ENCODE results near the gene SMC1B. TPM values are rescaled to one million over a fixed set of nuclear protein-coding genes. Genes with fewer than 3 reads are reported as not detected.
"Not testable (repeated sequence)": the region's sequence is repeated elsewhere in the genome, so short reads cannot be mapped to it uniquely, and the experiment has no call there.

Gene SMC1B
- total RNA-seq, 4 donors from 2014 or later = 0.13 TPM; not detected in 3

DNA sequence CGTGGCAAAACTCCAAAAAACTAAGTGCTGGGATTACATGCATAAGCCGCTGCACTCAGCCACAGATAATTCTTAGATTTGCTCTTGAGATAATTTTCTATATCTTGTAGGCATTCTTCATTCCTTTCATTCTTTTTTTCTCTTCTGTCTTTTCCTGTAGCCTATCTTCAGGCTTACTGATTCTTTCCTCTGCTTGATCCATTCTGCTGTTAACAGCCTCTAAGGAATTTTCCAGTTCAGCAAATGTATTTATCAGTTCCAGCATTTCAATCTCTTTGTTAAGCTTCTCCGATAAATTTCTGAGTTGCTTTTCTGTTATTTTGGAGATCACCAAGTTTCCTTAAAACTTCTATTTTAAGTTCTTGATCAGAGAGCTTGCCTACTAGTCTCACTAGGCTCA is 46.7 kb downstream of the SMC1B start:
- 91% methylated on average over 3 of the region's 3 CpGs for WGBS
- H3K27me3 ChIP-seq = peaks cover 0 to 11% (median 0%) of the 10 kb centered on the region in 4 donors
- H3K4me3 ChIP-seq = no peak overlapping the region
- TF ChIP-seq EP300 (IDR thresholded peaks at IDR 0.05) (no peak), POLR2A (IDR thresholded peaks at IDR 0.05; ENCODE audit: low read depth) (no peak), POLR2AphosphoS5 (IDR thresholded peaks at IDR 0.05) (no peak)
- TF ChIP-seq, protein P1, sequence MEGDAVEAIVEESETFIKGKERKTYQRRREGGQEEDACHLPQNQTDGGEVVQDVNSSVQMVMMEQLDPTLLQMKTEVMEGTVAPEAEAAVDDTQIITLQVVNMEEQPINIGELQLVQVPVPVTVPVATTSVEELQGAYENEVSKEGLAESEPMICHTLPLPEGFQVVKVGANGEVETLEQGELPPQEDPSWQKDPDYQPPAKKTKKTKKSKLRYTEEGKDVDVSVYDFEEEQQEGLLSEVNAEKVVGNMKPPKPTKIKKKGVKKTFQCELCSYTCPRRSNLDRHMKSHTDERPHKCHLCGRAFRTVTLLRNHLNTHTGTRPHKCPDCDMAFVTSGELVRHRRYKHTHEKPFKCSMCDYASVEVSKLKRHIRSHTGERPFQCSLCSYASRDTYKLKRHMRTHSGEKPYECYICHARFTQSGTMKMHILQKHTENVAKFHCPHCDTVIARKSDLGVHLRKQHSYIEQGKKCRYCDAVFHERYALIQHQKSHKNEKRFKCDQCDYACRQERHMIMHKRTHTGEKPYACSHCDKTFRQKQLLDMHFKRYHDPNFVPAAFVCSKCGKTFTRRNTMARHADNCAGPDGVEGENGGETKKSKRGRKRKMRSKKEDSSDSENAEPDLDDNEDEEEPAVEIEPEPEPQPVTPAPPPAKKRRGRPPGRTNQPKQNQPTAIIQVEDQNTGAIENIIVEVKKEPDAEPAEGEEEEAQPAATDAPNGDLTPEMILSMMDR (IDR thresholded peaks at IDR 0.05) = no peak
- H3K4me1 ChIP-seq = no peaks in the 10 kb centered on the region
- no peak overlapping the region for H3K27ac ChIP-seq (replicated peaks in 1 of 4)
- H3K9me3 ChIP-seq = peaks cover 0 to 15% (median 2%) of the 10 kb centered on the region in 4 donors
- no peak for DNase-seq (ENCODE audit: extremely low spot score)
- no peaks in the 10 kb centered on the region for H3K36me3 ChIP-seq
- intact Hi-C loops (cut with DNase I) = no loop called here

DNA sequence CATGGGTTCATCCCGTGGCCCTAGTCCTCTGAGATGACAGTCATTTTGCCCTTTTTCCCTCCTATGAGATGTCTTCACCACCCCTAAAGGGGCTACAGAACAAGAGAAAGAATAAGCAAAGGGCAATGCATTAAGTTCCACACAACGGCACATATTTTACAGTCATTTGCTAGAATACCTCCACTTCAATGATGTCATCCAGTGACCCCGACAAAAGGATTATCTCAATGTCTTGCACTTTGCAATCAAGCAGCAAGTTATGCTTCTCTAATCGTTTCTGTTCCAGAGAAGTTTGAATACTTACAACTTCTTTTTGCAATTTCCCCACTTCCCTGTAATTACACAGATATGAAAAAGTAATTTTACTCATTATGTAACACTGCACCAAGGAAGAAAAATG is 53.8 kb downstream of the SMC1B start:
- intact Hi-C loops (cut with DNase I) = no loop called here
- no peak overlapping the region for H3K4me3 ChIP-seq
- H3K4me1 ChIP-seq = no peaks in the 10 kb centered on the region
- no peaks in the 10 kb centered on the region for H3K27me3 ChIP-seq
- no peaks in the 10 kb centered on the region for H3K9me3 ChIP-seq
- DNase-seq (ENCODE audit: extremely low spot score) = no peak
- TF ChIP-seq POLR2A (IDR thresholded peaks at IDR 0.05; ENCODE audit: low read depth) = no peak
- 69% methylated on average over 4 of the region's 4 CpGs for WGBS
- H3K36me3 ChIP-seq = no peaks in the 10 kb centered on the region
- H3K27ac ChIP-seq (replicated peaks in 1 of 4) = no peak overlapping the region

DNA sequence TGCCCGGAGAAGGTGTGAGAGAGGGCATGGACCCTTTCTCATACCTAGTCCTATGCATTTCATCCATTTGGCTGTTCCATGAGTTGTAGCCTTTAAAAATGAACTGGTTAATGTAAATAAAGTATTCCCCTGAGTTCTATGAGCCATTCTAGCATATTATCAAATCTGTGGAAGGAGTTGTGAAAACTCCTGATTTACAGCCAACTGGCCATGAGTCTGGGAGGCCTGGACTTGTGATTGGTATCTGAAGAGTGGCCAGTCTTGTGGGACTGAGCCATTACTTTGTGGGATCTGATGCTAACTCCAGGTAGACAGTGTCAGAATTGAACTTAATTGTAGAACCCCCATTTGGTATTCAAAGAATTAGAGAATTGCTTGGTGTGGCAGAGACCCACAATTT is 55.3 kb downstream of the SMC1B start:
- no peaks in the 10 kb centered on the region for H3K4me1 ChIP-seq
- no peaks in the 10 kb centered on the region for H3K36me3 ChIP-seq
- H3K27ac ChIP-seq (replicated peaks in 1 of 4) = no peak overlapping the region
- intact Hi-C loops (cut with DNase I) = no loop called here
- no peak overlapping the region for H3K4me3 ChIP-seq
- DNase-seq (ENCODE audit: extremely low spot score) = no peak
- TF ChIP-seq, protein P1 (IDR thresholded peaks at IDR 0.05) = no peak
- TF ChIP-seq POLR2AphosphoS5 (IDR thresholded peaks at IDR 0.05) (no peak), POLR2A (IDR thresholded peaks at IDR 0.05; ENCODE audit: low read depth) (no peak), EP300 (IDR thresholded peaks at IDR 0.05) (no peak)
- H3K27me3 ChIP-seq = no peaks in the 10 kb centered on the region
- H3K9me3 ChIP-seq = no peaks in the 10 kb centered on the region
- 82% methylated on average over 1 of the region's 1 CpG for WGBS

DNA sequence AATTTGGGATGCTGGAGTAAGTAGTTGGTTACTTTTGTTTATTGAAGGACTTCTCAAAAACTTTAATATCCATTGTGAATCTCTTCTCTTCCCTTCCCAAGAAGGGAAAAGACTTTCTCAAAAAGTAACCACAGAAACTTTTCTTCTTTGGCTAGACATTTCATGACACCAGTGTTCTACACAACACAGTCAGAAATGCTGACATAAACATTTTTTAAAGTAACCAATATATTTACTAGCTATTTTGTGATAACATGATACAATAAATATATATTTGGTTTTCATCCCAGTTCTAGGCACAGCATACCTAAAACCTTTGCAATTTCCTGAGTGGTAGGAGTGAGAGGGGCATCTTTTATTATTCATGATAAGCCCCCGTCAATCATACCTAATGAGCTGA is 55.9 kb downstream of the SMC1B start:
- H3K9me3 ChIP-seq = no peaks in the 10 kb centered on the region
- no peaks in the 10 kb centered on the region for H3K4me1 ChIP-seq
- H3K27me3 ChIP-seq = no peaks in the 10 kb centered on the region
- TF ChIP-seq EP300 (IDR thresholded peaks at IDR 0.05) = no peak
- TF ChIP-seq POLR2AphosphoS5 (IDR thresholded peaks at IDR 0.05) = no peak
- TF ChIP-seq, protein P1 (IDR thresholded peaks at IDR 0.05) = no peak
- TF ChIP-seq POLR2A (IDR thresholded peaks at IDR 0.05; ENCODE audit: low read depth) = no peak
- intact Hi-C loops (cut with DNase I) = no loop called here
- 100% methylated on average over 1 of the region's 1 CpG for WGBS
- H3K4me3 ChIP-seq = no peak overlapping the region
- H3K36me3 ChIP-seq = no peaks in the 10 kb centered on the region
- no peak overlapping the region for H3K27ac ChIP-seq (replicated peaks in 1 of 4)
- DNase-seq (ENCODE audit: extremely low spot score) = no peak

DNA sequence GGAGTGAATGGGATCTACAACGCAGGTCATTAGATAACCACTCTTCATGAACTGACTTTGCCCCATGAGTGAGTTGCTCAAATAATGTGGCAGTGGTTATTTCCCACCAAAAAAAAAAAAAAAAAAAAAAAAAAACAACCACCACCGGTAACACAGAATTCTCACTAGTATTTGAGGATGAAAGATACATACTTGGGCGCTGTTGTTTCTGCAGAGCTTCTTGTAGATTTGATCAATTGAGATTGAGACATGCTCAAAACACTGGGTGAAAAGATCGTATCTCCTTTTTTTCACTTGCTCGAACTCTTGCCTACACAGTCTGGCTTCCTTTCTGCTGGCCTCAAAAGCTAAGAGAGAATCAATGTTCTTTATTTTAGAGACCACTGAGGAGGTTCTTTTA is 59.6 kb downstream of the SMC1B start:
- Histone ChIP-seq H3K4me1 (no peaks in the 10 kb centered on the region), H3K4me3 (no peak overlapping the region), H3K27me3 (no peaks in the 10 kb centered on the region), H3K27ac (replicated peaks in 1 of 4) (no peak overlapping the region), H3K36me3 (no peaks in the 10 kb centered on the region), H3K9me3 (no peaks in the 10 kb centered on the region)
- DNase-seq (ENCODE audit: extremely low spot score) = no peak
- intact Hi-C loops (cut with DNase I) = no loop called here
- TF ChIP-seq, protein P1 (IDR thresholded peaks at IDR 0.05) = no peak
- TF ChIP-seq POLR2AphosphoS5 (IDR thresholded peaks at IDR 0.05) = no peak
- TF ChIP-seq EP300 (IDR thresholded peaks at IDR 0.05) = no peak
- TF ChIP-seq POLR2A (IDR thresholded peaks at IDR 0.05; ENCODE audit: low read depth) = no peak
- WGBS = 94% methylated on average over 5 of the region's 5 CpGs

DNA sequence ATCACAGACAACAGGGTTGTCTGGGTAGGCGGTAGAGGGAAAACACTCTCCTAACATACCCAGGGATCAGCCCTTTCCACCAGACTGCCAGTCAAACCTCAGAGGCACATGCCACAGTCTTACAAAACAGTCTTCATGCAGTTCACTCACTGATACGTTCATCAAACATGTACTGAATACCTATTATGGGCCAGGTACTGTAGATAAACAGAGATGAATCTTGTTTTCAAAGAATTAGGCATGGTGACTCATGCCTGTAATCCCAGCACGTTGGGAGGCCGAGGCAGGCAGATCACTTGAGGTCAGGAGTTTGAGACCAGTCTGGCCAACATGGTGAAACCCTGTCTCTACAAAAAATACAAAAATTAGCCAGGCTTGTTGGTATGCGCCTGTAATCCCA is 60.6 kb downstream of the SMC1B start:
- H3K27ac ChIP-seq (replicated peaks in 1 of 4); H3K4me3 ChIP-seq; H3K9me3 ChIP-seq; DNase-seq (ENCODE audit: extremely low spot score); intact Hi-C loops (cut with DNase I); H3K27me3 ChIP-seq; H3K4me1 ChIP-seq; H3K36me3 ChIP-seq: not testable (repeated sequence)
- 94% methylated on average over 5 of the region's 5 CpGs for WGBS

All from esophagus muscularis mucosa (tissue), 4 donors.